ENCODE results near the gene TLR1. TPM values are rescaled to one million over a fixed set of nuclear protein-coding genes. Genes with fewer than 3 reads are reported as not detected.

TLR1 gene
- total RNA-seq, 1 experiment from 2014 or later: 0.28 TPM

GRCh38 chr4:38831653-38832052 is 27.1 kb upstream of the TLR1 start (continued):
- TF ChIP-seq FOXP4 (CRISPR knock-in tag; IDR thresholded peaks at IDR 0.05) (no peak), RORB (CRISPR knock-in tag; IDR thresholded peaks at IDR 0.05) (no peak)

GRCh38 chr4:38829237-38829636 is 24.6 kb upstream of the TLR1 start:
- no peak overlapping the region for H3K27ac Mint-ChIP-seq
- TF ChIP-seq ZNF532 (CRISPR knock-in tag; IDR thresholded peaks at IDR 0.05; ENCODE audit: borderline replicate concordance) (no peak), MAX (CRISPR knock-in tag; IDR thresholded peaks at IDR 0.05) (no peak), ZSCAN18 (CRISPR knock-in tag; IDR thresholded peaks at IDR 0.05) (no peak), ZNF317 (CRISPR knock-in tag; IDR thresholded peaks at IDR 0.05; ENCODE audit: borderline replicate concordance, low read depth) (no peak), JAZF1 (CRISPR knock-in tag; IDR thresholded peaks at IDR 0.05) (no peak), HMGXB4 (CRISPR knock-in tag; IDR thresholded peaks at IDR 0.05) (no peak), USF1 (CRISPR knock-in tag; IDR thresholded peaks at IDR 0.05) (no peak), E2F5 (CRISPR knock-in tag; IDR thresholded peaks at IDR 0.05) (no peak), CREM (CRISPR knock-in tag; IDR thresholded peaks at IDR 0.05) (no peak), ZNF281 (CRISPR knock-in tag; IDR thresholded peaks at IDR 0.05) (no peak), ZNF121 (CRISPR knock-in tag; IDR thresholded peaks at IDR 0.05) (no peak), RORB (CRISPR knock-in tag; IDR thresholded peaks at IDR 0.05) (no peak), PRRX2 (CRISPR knock-in tag; IDR thresholded peaks at IDR 0.05) (no peak), ATF1 (CRISPR knock-in tag; IDR thresholded peaks at IDR 0.05) (no peak), NR1H2 (CRISPR knock-in tag; IDR thresholded peaks at IDR 0.05) (no peak), ATF3 (CRISPR knock-in tag; conservative IDR thresholded peaks at IDR 0.05) (no peak), ZNF425 (CRISPR knock-in tag; conservative IDR thresholded peaks at IDR 0.05) (no peak)
- ChIA-PET POLR2A (no interaction called here), CTCF (interaction anchor here (1.9 kb wide), 1 partner anchor 31 kb away, joined by 4 read pairs; no protein-coding TSS in a partner anchor)
- H3K4me3 Mint-ChIP-seq: no peak overlapping the region
- DNase-seq (ENCODE audit: low spot score) (no peak), ATAC-seq (no peak)
- no peaks in the 10 kb centered on the region for H3K27me3 Mint-ChIP-seq (ENCODE audit: low read depth)
- peaks cover 21% of the 10 kb centered on the region for H3K9me3 Mint-ChIP-seq
- H3K4me1 Mint-ChIP-seq: no peaks in the 10 kb centered on the region
- no peaks in the 10 kb centered on the region for H3K36me3 Mint-ChIP-seq
